Stimulated activated CD8-positive, alpha-beta memory T cell treated with anti-CD3 and anti-CD28 coated beads, Interleukin-15, amount 100 ng/mL, for 24 hours (primary cell): ENCODE results near the gene GFM1.

Experiments
- DNase-seq: peaks from one replicate; pipeline ENCODE4 v3.0.0-alpha.2; 2020; ENCODE audit warnings: low read depth

The GFM1 gene

GRCh38 chr3:158727206-158728060 is 83.1 kb downstream of the GFM1 start:
- DNase-seq = no peak

- DNase-seq = no peak
These were observed 83.7 kb downstream of the GFM1 start for GRCh38 chr3:158728061-158728377.

GRCh38 chr3:158728851-158729250 is 84.5 kb downstream of the GFM1 start:
- DNase-seq = no peak

- no peak for DNase-seq
These were observed 87.2 kb downstream of the GFM1 start for GRCh38 chr3:158731486-158731885.

- DNase-seq = no peak
These were observed 87.9 kb downstream of the GFM1 start, which contains the start of gene RARRES1 for GRCh38 chr3:158731938-158732855. TSS of gene RARRES1 (minus strand) at chr3:158732457. CDS start at chr3:158732415, 42 bp downstream.

- DNase-seq = no peak
These were observed 88.5 kb downstream of the GFM1 start for GRCh38 chr3:158732856-158733200.

GRCh38 chr3:158733656-158734055 is 89.3 kb downstream of the GFM1 start:
- DNase-seq = no peak

- no peak for DNase-seq
These were observed 91.1 kb downstream of the GFM1 start for GRCh38 chr3:158735296-158736033.

GRCh38 chr3:158737410-158737809 is 93.1 kb downstream of the GFM1 start:
- DNase-seq = no peak

- DNase-seq = no peak
These were observed 93.8 kb downstream of the GFM1 start for GRCh38 chr3:158737976-158738615.

GRCh38 chr3:158738653-158739052 is 94.3 kb downstream of the GFM1 start:
- no peak for DNase-seq

- no peak for DNase-seq
These were observed 94.8 kb downstream of the GFM1 start for GRCh38 chr3:158739078-158739477.

GRCh38 chr3:158739661-158740060 is 95.3 kb downstream of the GFM1 start:
- no peak for DNase-seq
